T-cell (primary cell): Measurements from ENCODE around the gene UBE2E2. TPM values are rescaled to one million over a fixed set of nuclear protein-coding genes. Genes with fewer than 3 reads are reported as not detected.
"Not testable (repeated sequence)": the region's sequence is repeated elsewhere in the genome, so short reads cannot be mapped to it uniquely, and the experiment has no call there.

Source experiments
- ATAC-seq, 4 experiments: fragments of 200-7000 bp in 3 of 4; fragments of 150-1000 bp in 1 of 4; cut with Tn5 transposase; replicated peaks in 1 of 4; 1 replicate in 3 of 4; 2 replicates in 1 of 4; pipeline ENCODE4 v1.10.0; 2021; ENCODE audit warnings: moderate library complexity in 3 of 4, mild to moderate bottlenecking in 2 of 4, moderate number of reproducible peaks in 1 of 4
- CTCF ChIA-PET, 2 donors: fragments of 300-600 bp; sonication (Branson Sonifier 250); formaldehyde crosslinking; loops; one replicate each; lab custom pipeline; 2022; ENCODE audit warnings: antibody characterized with exemption in 2 of 2; lab: Charles Lee
- POLR2A ChIA-PET, 2 donors: fragments of 300-600 bp; sonication (Branson Sonifier 250); formaldehyde crosslinking; loops; one replicate each; lab custom pipeline; 2022; ENCODE audit warnings: antibody characterized with exemption in 2 of 2; lab: Charles Lee
- DNase-seq, 35 experiments: peaks; one replicate each; pipeline versions ENCODE4 v3.0.0 to v3.0.0-alpha.2; 2013 to 2023
- H3K27ac ChIP-seq: one replicate; pipeline ENCODE4 v1.5.1; 2013; ENCODE audit warnings: low read length
- H3K27me3 ChIP-seq, 2 experiments: replicated peaks in 1 of 2; 1 replicate in 1 of 2; 2 replicates in 1 of 2; pipeline versions ENCODE4 v1.6.1 to v1.7.0; 2013; ENCODE audit warnings: low read length in 1 of 2, mixed read lengths in 1 of 2; ENCODE audit not compliant: control insufficient read depth in 2 of 2, insufficient read depth in 2 of 2; ENCODE audit errors: extremely low read depth in 1 of 2
- H3K36me3 ChIP-seq, 2 donors: 1 replicate in 1 of 2; 2 replicates in 1 of 2; pipeline versions ENCODE4 v1.6.1 to v1.7.0; 2013; ENCODE audit warnings: low read length in 1 of 2; ENCODE audit not compliant: control insufficient read depth in 2 of 2, insufficient read depth in 1 of 2; ENCODE audit errors: extremely low read depth in 1 of 2
- H3K4me1 ChIP-seq, 2 experiments: 1 replicate in 1 of 2; 2 replicates in 1 of 2; pipeline versions ENCODE4 v1.6.1 to v1.7.0; 2013; ENCODE audit warnings: low read length in 2 of 2, mixed read lengths in 1 of 2; ENCODE audit not compliant: insufficient read depth in 2 of 2, control insufficient read depth in 1 of 2; ENCODE audit errors: extremely low read depth in 1 of 2
- H3K4me3 ChIP-seq, 2 donors: 1 replicate in 1 of 2; 2 replicates in 1 of 2; pipeline versions ENCODE4 v1.5.1 to v1.7.0; 2013; ENCODE audit warnings: mild to moderate bottlenecking in 2 of 2, low read length in 1 of 2, moderate library complexity in 1 of 2; ENCODE audit not compliant: control insufficient read depth in 1 of 2; ENCODE audit errors: extremely low read depth in 1 of 2
- H3K9me3 ChIP-seq: 2 replicates; pipeline ENCODE4 v1.7.0; 2013
- H3K27ac Mint-ChIP-seq, 2 donors: one replicate each; pipeline ENCODE4 v1.8.0; 2020 to 2021; ENCODE audit warnings: mild to moderate bottlenecking in 2 of 2, mixed read lengths in 2 of 2
- H3K27me3 Mint-ChIP-seq, 2 donors: one replicate each; pipeline ENCODE4 v1.8.0; 2021 to 2022; ENCODE audit warnings: mixed read lengths in 2 of 2
- H3K36me3 Mint-ChIP-seq: one replicate; pipeline ENCODE4 v1.8.0; 2021; ENCODE audit warnings: mixed read lengths
- H3K4me1 Mint-ChIP-seq, 3 donors: one replicate each; pipeline ENCODE4 v1.8.0; 2020 to 2022; ENCODE audit warnings: mixed read lengths in 3 of 3, mild to moderate bottlenecking in 1 of 3
- H3K4me3 Mint-ChIP-seq, 3 donors: one replicate each; pipeline ENCODE4 v1.8.0; 2020 to 2022; ENCODE audit warnings: mild to moderate bottlenecking in 3 of 3, mixed read lengths in 3 of 3, moderate library complexity in 3 of 3
- H3K9me3 Mint-ChIP-seq, 3 donors: one replicate each; pipeline ENCODE4 v1.8.0; 2020 to 2022; ENCODE audit warnings: mixed read lengths in 3 of 3
- WGBS: methylation state at CpG from one replicate; pipeline ENCODE4 v1.1.5; 2013; ENCODE audit warnings: missing lambda C conversion rate; ENCODE audit not compliant: insufficient coverage; 5-methylcytosine and 5-hydroxymethylcytosine counted together
- total RNA-seq, 35 experiments: library from RNA in 6 of 35; stranded (reverse) in 6 of 35; fragments of 120-200 nt in 1 of 35; gene quantifications; one replicate each; pipeline versions ENCODE4 v1.2.1 to v1.2.4 and lab custom pipeline; 2013 to 2026

Gene UBE2E2
- total RNA-seq, 5 donors from 2014 or later (not counting 1 experiment from before 2014, with no cell fraction given), result 7.2 to 17.6 (median 7.5) TPM

GRCh38 chr3:23611737-23612295, 408.7 kb downstream of the UBE2E2 start:
- Mint-ChIP-seq H3K4me1 (peaks cover 4 to 12% (median 10%) of the 10 kb centered on the region in 3 donors), H3K27ac (no peak overlapping the region), H3K4me3 (no peak overlapping the region), H3K36me3 (no peaks in the 10 kb centered on the region), H3K27me3 (no peaks in the 10 kb centered on the region), H3K9me3 (peaks cover 0 to 3% (median 0%) of the 10 kb centered on the region in 3 donors)
- H3K4me1 ChIP-seq, result peaks cover 0 to under 1% of the 10 kb centered on the region in 2 experiments
- H3K9me3 ChIP-seq, result no peaks in the 10 kb centered on the region
- H3K4me3 ChIP-seq, result no peak overlapping the region
- ChIA-PET CTCF (no interaction called here), POLR2A (no interaction called here)
- no peak for DNase-seq
- H3K27ac ChIP-seq, result no peak overlapping the region
- 49% methylated on average over 11 of the region's 13 CpGs for WGBS
- no peaks in the 10 kb centered on the region for H3K27me3 ChIP-seq
- ATAC-seq, result no peak
- H3K36me3 ChIP-seq, result no peaks in the 10 kb centered on the region

- Histone ChIP-seq H3K36me3 (no peaks in the 10 kb centered on the region), H3K27me3 (no peaks in the 10 kb centered on the region), H3K4me1 (peaks cover 0 to 2% of the 10 kb centered on the region in 2 experiments), H3K27ac (no peak overlapping the region), H3K4me3 (no peak overlapping the region), H3K9me3 (no peaks in the 10 kb centered on the region)
- no peak for DNase-seq
- H3K27ac Mint-ChIP-seq, result no peak overlapping the region
- H3K9me3 Mint-ChIP-seq, result peaks cover 0 to 5% (median 0%) of the 10 kb centered on the region in 3 donors
- no peaks in the 10 kb centered on the region for H3K27me3 Mint-ChIP-seq
- POLR2A ChIA-PET, result no interaction called here
- CTCF ChIA-PET, result no interaction called here
- H3K4me3 Mint-ChIP-seq, result no peak overlapping the region
- peaks cover 10 to 18% (median 16%) of the 10 kb centered on the region in 3 donors for H3K4me1 Mint-ChIP-seq
- WGBS, result 57% methylated on average over 6 of the region's 15 CpGs
- no peak for ATAC-seq
- H3K36me3 Mint-ChIP-seq, result no peaks in the 10 kb centered on the region
Measured at GRCh38 chr3:23612296-23612891, 409.3 kb downstream of the UBE2E2 start.

GRCh38 chr3:23615068-23615467, 411.9 kb downstream of the UBE2E2 start:
- ChIA-PET CTCF (no interaction called here), POLR2A (interaction anchor here in 1 of 2 donors (0.7 kb wide), 1 partner anchor 737 kb away, joined by 7 read pairs; no protein-coding TSS in a partner anchor)
- no peak overlapping the region for H3K4me3 Mint-ChIP-seq
- Histone ChIP-seq H3K27me3 (no peaks in the 10 kb centered on the region), H3K4me1 (peaks cover 0 to 2% of the 10 kb centered on the region in 2 experiments), H3K9me3 (no peaks in the 10 kb centered on the region), H3K4me3 (no peak overlapping the region), H3K36me3 (no peaks in the 10 kb centered on the region), H3K27ac (no peak overlapping the region)
- peaks cover 12 to 21% (median 21%) of the 10 kb centered on the region in 3 donors for H3K4me1 Mint-ChIP-seq
- H3K9me3 Mint-ChIP-seq, result peaks cover 0 to 5% (median 5%) of the 10 kb centered on the region in 3 donors
- DNase-seq, result no peak
- no peak for ATAC-seq
- H3K27me3 Mint-ChIP-seq, result no peaks in the 10 kb centered on the region
- peaks cover 3% of the 10 kb centered on the region for H3K36me3 Mint-ChIP-seq
- WGBS, result 90% methylated on average over 5 of the region's 5 CpGs
- no peak overlapping the region for H3K27ac Mint-ChIP-seq

- DNase-seq, H3K27me3 ChIP-seq, H3K27ac ChIP-seq, H3K4me3 Mint-ChIP-seq, H3K27ac Mint-ChIP-seq, ATAC-seq, H3K27me3 Mint-ChIP-seq, H3K36me3 Mint-ChIP-seq, H3K9me3 ChIP-seq, CTCF ChIA-PET, H3K4me1 ChIP-seq, POLR2A ChIA-PET, H3K36me3 ChIP-seq, H3K4me3 ChIP-seq, H3K9me3 Mint-ChIP-seq: not testable (repeated sequence)
- no CpG with 5 or more reads among the region's 2 CpGs for WGBS
- peaks cover 12 to 18% (median 15%) of the 10 kb centered on the region in 3 donors for H3K4me1 Mint-ChIP-seq
Measured at GRCh38 chr3:23618475-23618874, 415.3 kb downstream of the UBE2E2 start.

- Histone ChIP-seq H3K27me3 (peaks cover 0 to 7% of the 10 kb centered on the region in 2 experiments), H3K4me3 (no peak overlapping the region), H3K27ac (no peak overlapping the region), H3K4me1 (peaks cover 0 to 2% of the 10 kb centered on the region in 2 experiments), H3K9me3 (no peaks in the 10 kb centered on the region), H3K36me3 (no peaks in the 10 kb centered on the region)
- Mint-ChIP-seq H3K36me3 (peaks cover 3% of the 10 kb centered on the region), H3K4me3 (no peak overlapping the region), H3K4me1 (peaks cover 12 to 18% (median 15%) of the 10 kb centered on the region in 3 donors), H3K27me3 (peaks cover 1 to 3% of the 10 kb centered on the region in 2 donors), H3K9me3 (peaks cover 9 to 12% (median 10%) of the 10 kb centered on the region in 3 donors), H3K27ac (no peak overlapping the region)
- WGBS, result 84% methylated on average over 12 of the region's 12 CpGs
- ChIA-PET CTCF (interaction anchor here in 1 of 2 donors (0.6 kb wide), 1 partner anchor 1939 kb away, joined by 3 read pairs; no protein-coding TSS in a partner anchor), POLR2A (no interaction called here)
- no peak for DNase-seq
- ATAC-seq, result no peak
Measured at GRCh38 chr3:23619705-23620637, 416.8 kb downstream of the UBE2E2 start.

GRCh38 chr3:23620638-23621015, 417.5 kb downstream of the UBE2E2 start:
- H3K4me1 ChIP-seq, result peaks cover 0 to 2% of the 10 kb centered on the region in 2 experiments
- ATAC-seq (no peak), DNase-seq (no peak)
- H3K9me3 Mint-ChIP-seq, result peaks cover 9 to 19% (median 15%) of the 10 kb centered on the region in 3 donors
- peaks cover 12 to 18% (median 15%) of the 10 kb centered on the region in 3 donors for H3K4me1 Mint-ChIP-seq
- H3K27me3 ChIP-seq, result peaks cover 0 to 7% of the 10 kb centered on the region in 2 experiments
- H3K36me3 Mint-ChIP-seq, result peaks cover 3% of the 10 kb centered on the region
- H3K36me3 ChIP-seq, result no peaks in the 10 kb centered on the region
- no peak overlapping the region for H3K4me3 ChIP-seq
- ChIA-PET CTCF (interaction anchor here in 1 of 2 donors (0.6 kb wide), 1 partner anchor 1940 kb away, joined by 3 read pairs; no protein-coding TSS in a partner anchor), POLR2A (no interaction called here)
- no peak overlapping the region for H3K4me3 Mint-ChIP-seq
- H3K27ac ChIP-seq, result no peak overlapping the region
- no peaks in the 10 kb centered on the region for H3K9me3 ChIP-seq
- peaks cover 1 to 3% of the 10 kb centered on the region in 2 donors for H3K27me3 Mint-ChIP-seq
- no peak overlapping the region for H3K27ac Mint-ChIP-seq
- no CpG with 5 or more reads among the region's 4 CpGs for WGBS
